Esophagus muscularis mucosa (tissue), 4 donors: ENCODE data around the gene ZNF202. TPM values are rescaled to one million over a fixed set of nuclear protein-coding genes. Genes with fewer than 3 reads are reported as not detected.

ENCODE experiments used
- DNase-seq: peaks from one replicate; pipeline ENCODE4 v3.0.0-alpha.2; 2017; ENCODE audit errors: extremely low spot score
- H3K27ac ChIP-seq, 4 donors: fragments of 200-600 bp; sonication (generic); replicated peaks in 1 of 4; 1 replicate in 3 of 4; 2 replicates in 1 of 4; pipeline ENCODE4 v1.5.1; 2016 to 2019; ENCODE audit warnings: mild to moderate bottlenecking in 1 of 4
- H3K27me3 ChIP-seq, 4 donors: fragments of 200-600 bp; sonication (generic); one replicate each; pipeline versions ENCODE4 v1.5.1 to v1.6.0; 2016 to 2019
- H3K36me3 ChIP-seq, 4 donors: fragments of 200-600 bp; sonication (generic); one replicate each; pipeline ENCODE4 v1.5.1; 2016 to 2019
- H3K4me1 ChIP-seq, 4 donors: fragments of 200-600 bp; sonication (generic); one replicate each; pipeline ENCODE4 v1.5.1; 2016 to 2019
- H3K4me3 ChIP-seq, 4 donors: fragments of 200-600 bp; sonication (generic); 1 replicate in 2 of 4; 2 replicates in 2 of 4; pipeline ENCODE4 v1.5.1; 2016 to 2019; ENCODE audit warnings: mild to moderate bottlenecking in 4 of 4, moderate library complexity in 1 of 4
- H3K9me3 ChIP-seq, 4 donors: fragments of 200-600 bp; sonication (generic); 1 replicate in 3 of 4; 2 replicates in 1 of 4; pipeline ENCODE4 v1.5.1; 2016 to 2019
- EP300 ChIP-seq: sonication (generic); formaldehyde crosslinking; IDR thresholded peaks from one replicate; pipeline ENCODE4 v1.6.1; 2017; ENCODE audit warnings: antibody characterized with exemption
- POLR2A ChIP-seq: fragments of 450-650 bp; IDR thresholded peaks from one replicate; pipeline ENCODE4 v1.6.1; 2017; ENCODE audit warnings: antibody characterized with exemption, moderate library complexity, mild to moderate bottlenecking, low read depth
- POLR2AphosphoS5 ChIP-seq, 2 donors: sonication (generic); formaldehyde crosslinking; IDR thresholded peaks; one replicate each; pipeline ENCODE4 v1.6.1; 2017; ENCODE audit warnings: antibody characterized with exemption in 2 of 2
- WGBS: methylation state at CpG from one replicate; pipeline ENCODE4 v1.1.5; 2018; 5-methylcytosine and 5-hydroxymethylcytosine counted together
- intact Hi-C: fragments of 100-400 bp; cut with DNase I; formaldehyde crosslinking; loops from one replicate; pipeline ENCODE4 v1.15.1; 2023
- total RNA-seq, 4 donors: library from RNA; depleted of rRNA; stranded (reverse); fragments of >200 nt; gene quantifications; one replicate each; pipeline versions ENCODE4 v1.1.0 to v1.2.1, GENCODE V29; 2016
- TF ChIP-seq, protein P1 (sequence below), 3 experiments: fragments of 200-600 bp in 2 of 3; fragments of 450-650 bp in 1 of 3; sonication (generic) in 2 of 3; IDR thresholded peaks; one replicate each; pipeline ENCODE4 v1.5.1; 2017 to 2019; ENCODE audit warnings: antibody characterized with exemption in 3 of 3, mild to moderate bottlenecking in 2 of 3, moderate library complexity in 1 of 3

Gene ZNF202
- 1 to 10 TPM; 4.4 to 8.6 (median 7.4) TPM for total RNA-seq

DNA sequence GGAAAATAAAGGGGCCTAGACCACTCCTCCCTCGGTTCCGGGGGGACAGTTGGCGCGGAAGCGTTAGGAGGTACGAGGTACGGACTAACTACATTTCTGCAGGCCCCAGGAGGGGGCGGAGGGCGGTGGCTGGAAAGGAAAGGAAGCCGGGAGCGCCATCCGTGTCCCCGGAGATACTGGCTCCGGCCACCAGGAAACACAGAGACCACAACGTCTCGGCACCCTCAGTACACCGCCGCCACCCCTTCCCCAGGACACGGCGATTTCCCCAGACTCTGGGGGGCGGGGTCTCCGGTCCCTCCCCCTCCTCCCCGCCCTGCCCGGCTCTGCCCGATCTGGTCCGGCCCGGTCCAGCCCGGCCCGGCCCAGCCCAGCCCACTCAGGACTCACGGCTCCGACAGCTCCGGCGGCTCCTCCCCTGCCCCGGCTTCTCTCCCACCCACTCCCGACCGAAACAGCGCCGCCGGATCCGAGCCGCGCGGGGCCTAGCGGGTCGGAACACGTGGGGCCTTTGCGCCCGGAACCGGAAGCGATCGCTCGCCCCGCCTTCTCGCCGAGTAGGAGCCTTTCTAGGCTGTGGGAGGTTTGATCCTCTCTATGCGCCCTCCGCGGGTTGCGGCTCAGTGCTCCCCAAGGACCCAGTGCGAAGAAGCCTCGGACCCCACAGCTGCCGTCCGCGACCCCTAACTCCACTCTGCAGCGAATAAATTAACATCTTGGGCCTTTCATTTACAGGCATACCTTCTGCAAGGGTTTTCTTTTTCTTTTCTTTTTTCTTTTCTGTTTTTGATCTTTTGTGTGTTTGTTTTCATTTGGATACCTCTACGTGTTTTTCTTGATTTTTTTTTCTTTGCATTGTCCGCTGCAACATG, at the start of gene ZNF202:
ZNF202 (minus strand) TSS at position 502 of the 872 bp plus-strand sequence. CDS start 10,772 bp downstream, outside the sequence.
- H3K4me3 ChIP-seq = peak within 1 kb of the TSS; percentile 76 to 97 (median 80)
- WGBS = 0% methylated on average over 42 of the region's 67 CpGs
- TF ChIP-seq POLR2AphosphoS5 (IDR thresholded peaks at IDR 0.05) = peak; percentile 81 to 87
- TF ChIP-seq EP300 = no peak
- no peak for TF ChIP-seq POLR2A
- TF ChIP-seq, protein P1, sequence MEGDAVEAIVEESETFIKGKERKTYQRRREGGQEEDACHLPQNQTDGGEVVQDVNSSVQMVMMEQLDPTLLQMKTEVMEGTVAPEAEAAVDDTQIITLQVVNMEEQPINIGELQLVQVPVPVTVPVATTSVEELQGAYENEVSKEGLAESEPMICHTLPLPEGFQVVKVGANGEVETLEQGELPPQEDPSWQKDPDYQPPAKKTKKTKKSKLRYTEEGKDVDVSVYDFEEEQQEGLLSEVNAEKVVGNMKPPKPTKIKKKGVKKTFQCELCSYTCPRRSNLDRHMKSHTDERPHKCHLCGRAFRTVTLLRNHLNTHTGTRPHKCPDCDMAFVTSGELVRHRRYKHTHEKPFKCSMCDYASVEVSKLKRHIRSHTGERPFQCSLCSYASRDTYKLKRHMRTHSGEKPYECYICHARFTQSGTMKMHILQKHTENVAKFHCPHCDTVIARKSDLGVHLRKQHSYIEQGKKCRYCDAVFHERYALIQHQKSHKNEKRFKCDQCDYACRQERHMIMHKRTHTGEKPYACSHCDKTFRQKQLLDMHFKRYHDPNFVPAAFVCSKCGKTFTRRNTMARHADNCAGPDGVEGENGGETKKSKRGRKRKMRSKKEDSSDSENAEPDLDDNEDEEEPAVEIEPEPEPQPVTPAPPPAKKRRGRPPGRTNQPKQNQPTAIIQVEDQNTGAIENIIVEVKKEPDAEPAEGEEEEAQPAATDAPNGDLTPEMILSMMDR (IDR thresholded peaks at IDR 0.05) = peak in 1 of 3 experiments; percentile 5
- peaks cover 0 to 13% (median 0%) of the 10 kb centered on the region in 4 donors for H3K36me3 ChIP-seq
- intact Hi-C loops = no loop called here
- peaks cover 17 to 30% (median 21%) of the 10 kb centered on the region in 4 donors for H3K4me1 ChIP-seq
- peak within 1 kb of the TSS; percentile 80 to 84 (median 82) for H3K27ac ChIP-seq
- DNase-seq = peak; percentile 97
- no peaks in the 10 kb centered on the region for H3K9me3 ChIP-seq
- H3K27me3 ChIP-seq = no peaks in the 10 kb centered on the region

DNA sequence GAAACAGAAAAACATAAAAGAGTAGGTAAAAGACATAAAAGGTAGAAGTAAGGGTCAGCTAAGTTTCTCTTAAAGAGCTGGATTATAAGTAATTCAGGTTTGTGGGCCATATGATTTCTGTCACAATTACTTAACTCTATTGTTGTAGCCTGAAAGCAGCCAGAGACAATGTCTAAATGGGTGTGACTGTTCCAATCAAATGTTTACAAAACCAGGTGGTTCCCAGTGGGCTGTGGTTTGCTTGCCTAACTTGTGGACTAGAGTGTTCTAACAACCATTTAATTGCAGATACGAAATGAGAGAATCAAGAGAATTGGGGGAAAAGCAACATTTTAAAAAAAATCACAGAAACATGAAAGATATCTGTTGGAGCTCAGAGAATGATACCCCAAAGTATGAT, 42.1 kb upstream of the ZNF202 start:
- H3K9me3 ChIP-seq = no peaks in the 10 kb centered on the region
- H3K4me3 ChIP-seq = no peak overlapping the region
- DNase-seq = no peak
- 67% methylated on average over 1 of the region's 1 CpG for WGBS
- H3K36me3 ChIP-seq = no peaks in the 10 kb centered on the region
- no peaks in the 10 kb centered on the region for H3K27me3 ChIP-seq
- TF ChIP-seq EP300 (no peak), POLR2AphosphoS5 (IDR thresholded peaks at IDR 0.05) (no peak), POLR2A (no peak)
- TF ChIP-seq, protein P1 (IDR thresholded peaks at IDR 0.05) = no peak
- intact Hi-C loops = no loop called here
- H3K4me1 ChIP-seq = no peaks in the 10 kb centered on the region
- H3K27ac ChIP-seq = no peak overlapping the region

DNA sequence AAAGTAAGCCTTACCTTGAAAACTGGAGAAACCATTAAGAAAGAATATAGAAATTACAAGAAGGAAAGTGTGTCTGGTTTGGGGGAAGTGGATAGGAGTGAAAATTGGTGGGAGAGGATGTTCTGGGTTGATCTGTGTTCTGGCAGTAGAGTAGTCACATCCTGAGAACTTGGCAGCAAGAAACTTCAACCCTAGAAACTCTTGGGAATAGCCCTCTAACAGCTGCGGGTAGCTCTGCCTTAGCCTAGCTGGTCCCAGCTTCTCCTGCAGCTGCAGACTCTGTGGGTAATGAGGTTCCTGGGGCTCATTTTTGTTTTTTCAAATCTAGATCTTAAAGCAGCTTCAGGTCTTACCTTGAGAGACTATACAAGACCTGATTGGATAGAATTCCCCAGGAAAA, 37.1 kb upstream of the ZNF202 start:
- TF ChIP-seq POLR2A = no peak
- no peak for DNase-seq
- Histone ChIP-seq H3K4me3 (no peak overlapping the region), H3K36me3 (no peaks in the 10 kb centered on the region), H3K4me1 (no peaks in the 10 kb centered on the region), H3K27me3 (no peaks in the 10 kb centered on the region), H3K9me3 (no peaks in the 10 kb centered on the region), H3K27ac (no peak overlapping the region)
- intact Hi-C loops = no loop called here
- WGBS = 86% methylated on average over 1 of the region's 1 CpG

DNA sequence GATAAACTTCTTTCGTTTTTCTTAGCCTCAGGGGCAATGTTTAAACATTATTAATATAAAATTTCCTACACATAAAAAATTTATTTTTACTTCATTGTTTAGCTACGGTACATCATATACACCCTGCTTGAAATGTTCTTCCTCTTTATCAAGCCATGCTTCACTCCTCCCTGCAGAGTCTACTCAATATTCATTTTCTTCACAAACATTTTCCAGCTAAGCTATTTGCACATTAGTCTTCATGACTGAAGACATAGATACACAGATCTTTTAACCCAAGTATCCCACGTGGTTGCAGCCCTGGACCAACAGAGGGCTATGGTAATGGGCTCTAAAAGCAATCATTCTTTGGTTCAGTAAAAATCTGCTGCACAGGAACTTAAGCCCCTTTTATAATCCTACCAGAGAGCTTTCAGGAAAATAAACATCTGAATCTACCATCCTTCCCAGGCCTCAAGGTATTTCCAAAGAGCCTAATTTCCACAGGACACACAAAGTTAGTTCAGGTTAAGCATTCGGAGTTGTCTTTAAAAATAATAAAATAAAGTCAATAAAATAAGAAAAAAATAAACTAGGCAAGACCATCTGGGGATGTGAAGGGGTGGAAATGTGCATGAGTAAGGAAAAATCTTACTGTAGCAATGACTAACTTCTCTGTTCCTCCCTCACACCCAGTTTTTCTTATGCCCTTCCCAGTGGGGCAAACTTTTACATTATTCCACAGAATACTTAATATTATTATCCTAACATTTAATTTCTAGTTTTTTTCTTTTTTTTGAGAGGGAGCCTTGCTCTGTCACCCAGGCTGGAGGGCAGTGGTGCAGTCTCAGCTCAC, 34.5 kb upstream of the ZNF202 start:
- no peak for DNase-seq
- TF ChIP-seq, protein P1 (IDR thresholded peaks at IDR 0.05) = no peak
- TF ChIP-seq POLR2AphosphoS5 (IDR thresholded peaks at IDR 0.05) (no peak), POLR2A (no peak), EP300 (no peak)
- no peaks in the 10 kb centered on the region for H3K27me3 ChIP-seq
- intact Hi-C loops = no loop called here
- H3K27ac ChIP-seq = no peak overlapping the region
- WGBS = 37% methylated on average over 4 of the region's 4 CpGs
- H3K9me3 ChIP-seq = no peaks in the 10 kb centered on the region
- H3K4me3 ChIP-seq = no peak overlapping the region
- H3K4me1 ChIP-seq = no peaks in the 10 kb centered on the region
- H3K36me3 ChIP-seq = no peaks in the 10 kb centered on the region

DNA sequence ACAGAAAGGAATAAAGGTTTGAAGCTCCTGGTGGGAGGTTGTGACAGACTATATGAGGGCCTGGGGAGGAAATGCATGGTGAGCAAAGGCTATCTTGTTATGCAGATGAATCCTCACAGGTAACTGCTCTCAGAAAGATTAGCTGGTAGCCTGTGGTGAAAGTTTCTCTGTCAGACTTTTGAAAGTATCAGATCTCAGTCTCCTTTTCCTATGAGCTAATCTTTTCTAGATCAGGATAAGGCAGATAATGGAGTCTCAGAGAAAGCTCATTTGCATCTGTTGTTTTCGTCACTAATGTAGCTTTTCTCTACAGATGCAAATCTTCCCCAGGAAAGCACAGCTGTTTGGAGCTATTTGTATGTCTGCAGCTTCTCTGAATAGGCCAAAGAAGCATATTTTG, 33.8 kb upstream of the ZNF202 start:
- DNase-seq = no peak
- WGBS = 81% methylated on average over 1 of the region's 1 CpG
- no peaks in the 10 kb centered on the region for H3K9me3 ChIP-seq
- H3K4me1 ChIP-seq = no peaks in the 10 kb centered on the region
- H3K27ac ChIP-seq = no peak overlapping the region
- H3K27me3 ChIP-seq = no peaks in the 10 kb centered on the region
- TF ChIP-seq, protein P1 (IDR thresholded peaks at IDR 0.05) = no peak
- TF ChIP-seq POLR2A = no peak
- TF ChIP-seq POLR2AphosphoS5 (IDR thresholded peaks at IDR 0.05) = no peak
- TF ChIP-seq EP300 = no peak
- intact Hi-C loops = no loop called here
- no peak overlapping the region for H3K4me3 ChIP-seq
- H3K36me3 ChIP-seq = no peaks in the 10 kb centered on the region
